Inferior parietal cortex (tissue), 1 donor: ENCODE data around the gene AGK.

ENCODE experiments used
- DNase-seq: peaks from one replicate; pipeline ENCODE4 v3.0.0-alpha.2; 2016; ENCODE audit errors: extremely low spot score

The AGK gene

DNA sequence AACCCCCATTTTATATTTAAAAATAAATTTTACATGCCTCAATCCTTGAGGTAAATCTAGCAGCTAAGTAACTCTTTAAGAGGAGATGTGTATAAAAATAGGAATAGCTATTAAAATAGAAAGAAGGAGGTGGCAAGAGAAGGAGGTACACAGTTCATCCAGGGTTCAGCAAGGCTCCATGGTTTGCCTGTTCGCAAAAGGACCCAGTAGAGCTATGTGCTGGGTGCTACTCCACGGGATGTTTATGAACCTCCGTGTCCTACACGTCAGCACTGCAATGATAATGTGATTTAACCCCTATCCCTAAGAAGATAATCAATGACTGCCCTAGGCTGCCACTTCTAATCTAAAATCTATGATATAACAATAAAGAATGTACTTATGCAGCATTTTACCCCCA, 151.7 kb downstream of the AGK start:
- DNase-seq, result no peak

DNA sequence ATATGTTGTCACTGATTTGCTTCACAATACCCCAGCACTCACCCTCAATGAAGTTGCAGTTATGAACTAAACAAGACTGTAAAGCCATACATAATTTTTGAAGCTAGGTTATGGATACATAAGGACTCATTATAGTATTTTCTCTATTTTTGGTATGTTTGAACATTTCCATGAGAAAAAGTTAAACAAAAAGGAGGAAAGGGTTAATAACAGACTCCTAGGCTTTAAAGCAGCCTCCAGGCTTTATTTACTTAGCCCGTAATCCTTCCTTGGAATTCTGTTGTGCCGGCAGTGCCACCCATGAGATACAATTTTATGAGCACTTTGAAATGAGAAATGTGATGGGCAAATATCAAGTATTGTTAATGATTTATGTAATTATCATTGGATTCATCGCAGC, 152.9 kb downstream of the AGK start:
- no peak for DNase-seq

DNA sequence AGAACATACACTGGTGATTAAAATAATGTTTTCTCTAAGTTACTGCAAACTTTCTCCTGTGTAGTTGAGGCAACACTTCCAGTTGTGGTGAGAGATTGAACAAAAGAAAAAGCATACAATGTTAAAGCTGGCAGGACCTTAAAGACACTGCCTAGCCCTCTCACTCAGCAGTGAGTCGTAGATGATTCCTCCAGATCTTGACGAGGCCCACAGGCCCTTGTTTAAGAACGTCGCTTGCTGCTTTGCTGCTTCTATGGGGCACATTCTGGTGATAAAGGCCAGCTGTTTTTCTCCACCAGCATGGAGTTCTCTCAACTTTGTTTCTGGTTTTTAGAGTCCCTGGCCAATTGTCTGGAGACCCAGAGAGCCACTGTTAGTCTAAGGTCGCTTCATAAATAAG, 153.5 kb downstream of the AGK start:
- DNase-seq, result no peak
